ENCODE data around the gene SERGEF. TPM values are rescaled to one million over a fixed set of nuclear protein-coding genes. Genes with fewer than 3 reads are reported as not detected.

Gene SERGEF
- total and polyA plus RNA-seq, 10 donors, result 29.0 to 55.5 (median 38.8) TPM

- Histone ChIP-seq H3K27ac (no peak overlapping the region), H3K4me1 (peaks cover 0 to under 1% (median 0%) of the 10 kb centered on the region in 6 donors), H3K27me3 (replicated peaks in 1 of 7) (peaks cover 0 to 71% (median 29%) of the 10 kb centered on the region in 7 donors), H3K4me3 (no peak overlapping the region), H3K9me3 (no peaks in the 10 kb centered on the region), H3K36me3 (no peaks in the 10 kb centered on the region)
- WGBS, 5 donors, result 87 to 93% (median 89%) methylated on average over 10 of the region's 10 CpGs
- DNase-seq, result peak; percentile 63
- TF ChIP-seq POLR2AphosphoS5 (IDR thresholded peaks at IDR 0.05) (no peak), POLR2A (IDR thresholded peaks at IDR 0.05) (no peak)
- TF ChIP-seq, protein P1, sequence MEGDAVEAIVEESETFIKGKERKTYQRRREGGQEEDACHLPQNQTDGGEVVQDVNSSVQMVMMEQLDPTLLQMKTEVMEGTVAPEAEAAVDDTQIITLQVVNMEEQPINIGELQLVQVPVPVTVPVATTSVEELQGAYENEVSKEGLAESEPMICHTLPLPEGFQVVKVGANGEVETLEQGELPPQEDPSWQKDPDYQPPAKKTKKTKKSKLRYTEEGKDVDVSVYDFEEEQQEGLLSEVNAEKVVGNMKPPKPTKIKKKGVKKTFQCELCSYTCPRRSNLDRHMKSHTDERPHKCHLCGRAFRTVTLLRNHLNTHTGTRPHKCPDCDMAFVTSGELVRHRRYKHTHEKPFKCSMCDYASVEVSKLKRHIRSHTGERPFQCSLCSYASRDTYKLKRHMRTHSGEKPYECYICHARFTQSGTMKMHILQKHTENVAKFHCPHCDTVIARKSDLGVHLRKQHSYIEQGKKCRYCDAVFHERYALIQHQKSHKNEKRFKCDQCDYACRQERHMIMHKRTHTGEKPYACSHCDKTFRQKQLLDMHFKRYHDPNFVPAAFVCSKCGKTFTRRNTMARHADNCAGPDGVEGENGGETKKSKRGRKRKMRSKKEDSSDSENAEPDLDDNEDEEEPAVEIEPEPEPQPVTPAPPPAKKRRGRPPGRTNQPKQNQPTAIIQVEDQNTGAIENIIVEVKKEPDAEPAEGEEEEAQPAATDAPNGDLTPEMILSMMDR (IDR thresholded peaks at IDR 0.05 in 8 of 11, conservative IDR thresholded peaks at IDR 0.05 in 3 of 11), result no peak
- intact Hi-C loops (cut with DNase I; ENCODE audit: low total_unique reads), result no loop called here
Measured at GRCh38 chr11:17741487-17741886, 271.4 kb downstream of the SERGEF start.

GRCh38 chr11:17740649-17741235 is 272.1 kb downstream of the SERGEF start:
- peaks cover 2 to 73% (median 36%) of the 10 kb centered on the region in 7 donors for H3K27me3 ChIP-seq (replicated peaks in 1 of 7)
- H3K9me3 ChIP-seq, result peaks cover 0 to 5% (median 0%) of the 10 kb centered on the region in 8 donors
- no peaks in the 10 kb centered on the region for H3K36me3 ChIP-seq
- intact Hi-C loops (cut with DNase I; ENCODE audit: low total_unique reads), result no loop called here
- H3K4me1 ChIP-seq, result peaks cover 0 to 8% (median under 1%) of the 10 kb centered on the region in 6 donors
- TF ChIP-seq POLR2AphosphoS5 (IDR thresholded peaks at IDR 0.05) (no peak), POLR2A (IDR thresholded peaks at IDR 0.05) (no peak)
- DNase-seq, result peak; percentile 64
- WGBS, 5 donors, result 64 to 78% (median 74%) methylated on average over 7 of the region's 7 CpGs
- H3K27ac ChIP-seq, result no peak overlapping the region
- H3K4me3 ChIP-seq, result no peak overlapping the region

GRCh38 chr11:17739945-17740338 is 272.9 kb downstream of the SERGEF start:
- intact Hi-C loops (cut with DNase I; ENCODE audit: low total_unique reads), result no loop called here
- Histone ChIP-seq H3K4me3 (no peak overlapping the region), H3K27ac (no peak overlapping the region), H3K27me3 (replicated peaks in 1 of 7) (peaks cover 3 to 75% (median 44%) of the 10 kb centered on the region in 7 donors), H3K36me3 (no peaks in the 10 kb centered on the region), H3K4me1 (peaks cover 0 to 16% (median 7%) of the 10 kb centered on the region in 6 donors), H3K9me3 (peaks cover 0 to 7% (median 0%) of the 10 kb centered on the region in 8 donors)
- DNase-seq, result peak; percentile 51
- WGBS, 5 donors, result 54 to 72% (median 59%) methylated on average over 4 to 6 of the region's 6 CpGs
- TF ChIP-seq POLR2AphosphoS5 (IDR thresholded peaks at IDR 0.05), result no peak
- no peak for TF ChIP-seq POLR2A (IDR thresholded peaks at IDR 0.05)

DNA sequence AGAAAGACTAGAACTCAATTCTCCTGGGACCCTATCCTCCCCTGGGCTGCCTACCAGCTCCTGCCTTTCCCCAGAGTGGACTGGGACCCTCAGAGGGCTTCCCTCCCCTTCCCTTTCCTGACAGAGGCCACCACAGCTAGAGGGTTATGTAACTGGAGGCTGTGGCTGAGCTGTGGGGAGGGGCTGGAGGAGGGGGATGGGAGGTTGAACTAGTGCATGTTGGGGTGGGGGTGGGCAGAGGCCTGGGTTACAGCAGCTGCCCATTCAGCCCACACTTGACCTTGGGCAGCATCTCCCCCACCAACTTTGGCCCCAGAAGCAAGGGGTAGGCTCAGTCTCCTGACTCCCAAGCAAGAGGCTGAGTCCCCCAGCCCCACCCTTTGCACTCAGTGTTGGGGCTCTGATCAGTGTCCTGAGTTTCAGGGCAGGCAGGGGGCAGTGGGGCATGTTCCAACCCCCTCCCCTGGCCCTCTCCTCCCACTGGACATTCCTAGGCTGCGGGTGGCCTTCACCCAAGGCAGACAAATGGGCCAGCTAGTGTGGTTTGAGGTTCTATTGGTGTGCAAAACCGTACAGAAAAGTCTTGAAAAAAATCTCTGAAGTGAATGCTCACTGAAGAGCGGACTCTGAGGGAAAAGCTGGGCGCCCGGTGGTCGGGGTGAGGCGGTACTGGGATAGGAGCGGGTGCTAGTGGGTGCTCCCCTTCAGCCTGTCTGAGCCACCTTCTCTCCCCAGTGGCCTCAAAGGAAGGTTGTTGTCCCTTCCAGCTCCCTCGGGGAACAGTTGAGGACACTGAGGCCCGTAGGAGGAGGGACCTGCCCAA is 274.5 kb downstream of the SERGEF start:
- peaks cover 0 to 7% (median 0%) of the 10 kb centered on the region in 8 donors for H3K9me3 ChIP-seq
- no peak for TF ChIP-seq POLR2A (IDR thresholded peaks at IDR 0.05)
- TF ChIP-seq, protein P1 (IDR thresholded peaks at IDR 0.05 in 8 of 11, conservative IDR thresholded peaks at IDR 0.05 in 3 of 11), result no peak
- TF ChIP-seq POLR2AphosphoS5 (IDR thresholded peaks at IDR 0.05), result no peak
- intact Hi-C loops (cut with DNase I; ENCODE audit: low total_unique reads), result no loop called here
- WGBS, 5 donors, result 40 to 48% (median 47%) methylated on average over 10 of the region's 10 CpGs
- H3K27me3 ChIP-seq (replicated peaks in 1 of 7), result peaks cover 3 to 85% (median 54%) of the 10 kb centered on the region in 7 donors
- H3K27ac ChIP-seq, result no peak overlapping the region
- H3K4me1 ChIP-seq, result peaks cover 0 to 23% (median 12%) of the 10 kb centered on the region in 6 donors
- peak; percentile 43 for DNase-seq
- no peaks in the 10 kb centered on the region for H3K36me3 ChIP-seq
- H3K4me3 ChIP-seq, result no peak overlapping the region

Other genes starting within 250 kb of the SERGEF start
- gene TPH1, start 33.2 kb upstream of the SERGEF start, total RNA-seq, result 1 to 10 TPM in 3 of 7 donors, under 1 TPM in 4; 0.59 to 1.9 (median 0.94) TPM
- gene TPH1, start 33.2 kb upstream of the SERGEF start, polyA plus RNA-seq, result under 1 TPM; 0.21 to 0.70 (median 0.38) TPM
- 10 to 100 TPM; 13.4 to 26.9 (median 15.5) TPM for gene SAAL1, start 93.0 kb upstream of the SERGEF start, total RNA-seq
- gene SAAL1, start 93.0 kb upstream of the SERGEF start, polyA plus RNA-seq, result 10 to 100 TPM; 12.7 to 17.5 (median 12.9) TPM
- gene MRGPRX3, start 119.5 kb upstream of the SERGEF start, total RNA-seq, result not detected
- not detected for gene MRGPRX3, start 119.5 kb upstream of the SERGEF start, polyA plus RNA-seq
- not detected for gene MRGPRX4, start 159.8 kb upstream of the SERGEF start, total RNA-seq
- gene MRGPRX4, start 159.8 kb upstream of the SERGEF start, polyA plus RNA-seq, result not detected
- not detected for gene SAA4, start 223.8 kb upstream of the SERGEF start, total RNA-seq
- under 1 TPM in 1 of 3 donors, not detected in 2; 0.22 TPM for gene SAA4, start 223.8 kb upstream of the SERGEF start, polyA plus RNA-seq
- gene SAA2, start 235.6 kb upstream of the SERGEF start, total RNA-seq, result 1 to 10 TPM in 1 of 7 donors, under 1 TPM in 1, not detected in 5; 0.49 to 3.2 TPM
- 10 to 100 TPM in 1 of 3 donors, under 1 TPM in 2; 0.19 to 13.1 (median 0.50) TPM for gene SAA2, start 235.6 kb upstream of the SERGEF start, polyA plus RNA-seq

Measured in spleen (tissue), 11 donors.